ENCODE results near the gene OGT.
"Not testable (repeated sequence)": the region's sequence is repeated elsewhere in the genome, so short reads cannot be mapped to it uniquely, and the experiment has no call there.

The OGT gene

GRCh38 chrX:71558920-71559319 lies 26.0 kb downstream of the OGT start:
- H3K36me3 ChIP-seq (ENCODE audit: control insufficient read depth in 2 of 2, insufficient read depth in 1 of 2, low read length in 2 of 2) = peaks cover 69 to 88% of the 10 kb centered on the region in 2 experiments
- no peak for TF ChIP-seq ZNF549 (tag by site-specific recombination; IDR thresholded peaks at IDR 0.05)
- no peak for TF ChIP-seq ZNF830 (tag by site-specific recombination; IDR thresholded peaks at IDR 0.05; ENCODE audit: low read depth)
- no peak for TF ChIP-seq ZNF146 (tag by site-specific recombination; IDR thresholded peaks at IDR 0.05)
- TF ChIP-seq ZNF112 (tag by site-specific recombination; IDR thresholded peaks at IDR 0.05) = no peak
- no peak for TF ChIP-seq ZNF621 (tag by site-specific recombination; IDR thresholded peaks at IDR 0.05)
- TF ChIP-seq ZNF214 (tag by site-specific recombination; IDR thresholded peaks at IDR 0.05; ENCODE audit: borderline replicate concordance) = no peak
- no peak for TF ChIP-seq ZBTB49 (tag by site-specific recombination; IDR thresholded peaks at IDR 0.05; ENCODE audit: low read depth)
- TF ChIP-seq ZSCAN16 (tag by site-specific recombination; IDR thresholded peaks at IDR 0.05) = no peak
- no peak for TF ChIP-seq ZBTB48 (tag by site-specific recombination; IDR thresholded peaks at IDR 0.05)
- TF ChIP-seq ZNF2 (tag by site-specific recombination; IDR thresholded peaks at IDR 0.05) = no peak
- H3K4me3 ChIP-seq (ENCODE audit: low read depth, low read length) = no peak overlapping the region
- H3K27ac ChIP-seq (ENCODE audit: extremely low read depth, low read depth, low read length) = no peak overlapping the region
- CTCF ChIA-PET = interaction anchor here (0.7 kb wide), 2 partner anchors 17 to 60 kb away, joined by 3 to 4 read pairs; no protein-coding TSS in a partner anchor
- H3K4me1 ChIP-seq (ENCODE audit: control insufficient read depth, insufficient read depth, low read length) = no peaks in the 10 kb centered on the region
- POLR2A ChIA-PET = no interaction called here
- H3K9me3 ChIP-seq (ENCODE audit: control insufficient read depth, insufficient read depth, low read depth, low read length) = no peaks in the 10 kb centered on the region

- H3K27ac ChIP-seq (ENCODE audit: extremely low read depth, low read depth, low read length); H3K4me1 ChIP-seq (ENCODE audit: control insufficient read depth, insufficient read depth, low read length); H3K9me3 ChIP-seq (ENCODE audit: control insufficient read depth, insufficient read depth, low read depth, low read length); H3K4me3 ChIP-seq (ENCODE audit: low read depth, low read length); CTCF ChIA-PET; POLR2A ChIA-PET: not testable (repeated sequence)
- peaks cover 72 to 91% of the 10 kb centered on the region in 2 experiments for H3K36me3 ChIP-seq (ENCODE audit: control insufficient read depth in 2 of 2, insufficient read depth in 1 of 2, low read length in 2 of 2)
Measured at GRCh38 chrX:71559773-71560172, 26.9 kb downstream of the OGT start.

GRCh38 chrX:71563921-71564320 lies 31.0 kb downstream of the OGT start:
- peaks cover 53 to 92% of the 10 kb centered on the region in 2 experiments for H3K36me3 ChIP-seq (ENCODE audit: control insufficient read depth in 2 of 2, insufficient read depth in 1 of 2, low read length in 2 of 2)
- CTCF ChIA-PET = interaction anchor here (0.6 kb wide), 2 partner anchors 32 to 309 kb away, joined by 3 read pairs; no protein-coding TSS in a partner anchor
- H3K4me1 ChIP-seq (ENCODE audit: control insufficient read depth, insufficient read depth, low read length) = no peaks in the 10 kb centered on the region
- POLR2A ChIA-PET = interaction anchor here (0.7 kb wide), 1 partner anchor 15 kb away, joined by 4 read pairs; no protein-coding TSS in a partner anchor
- H3K9me3 ChIP-seq (ENCODE audit: control insufficient read depth, insufficient read depth, low read depth, low read length) = no peaks in the 10 kb centered on the region; the same call in 1 of the 2 replicates
- no peak for TF ChIP-seq ZNF529 (tag by site-specific recombination; IDR thresholded peaks at IDR 0.05; ENCODE audit: insufficient replicate concordance)
- no peak for TF ChIP-seq ZNF184 (tag by site-specific recombination; IDR thresholded peaks at IDR 0.05)
- no peak for TF ChIP-seq ZEB2 (tag by site-specific recombination; IDR thresholded peaks at IDR 0.05)
- no peak for TF ChIP-seq ZNF747 (tag by site-specific recombination; IDR thresholded peaks at IDR 0.05)
- no peak for TF ChIP-seq HOXD13 (CRISPR knock-in tag; IDR thresholded peaks at IDR 0.05; ENCODE audit: borderline replicate concordance)
- no peak for TF ChIP-seq ZNF223 (tag by site-specific recombination; IDR thresholded peaks at IDR 0.05)
- no peak for TF ChIP-seq ZNF23 (tag by site-specific recombination; IDR thresholded peaks at IDR 0.05; ENCODE audit: borderline replicate concordance)
- no peak for TF ChIP-seq ZNF692 (tag by site-specific recombination; IDR thresholded peaks at IDR 0.05)
- H3K27ac ChIP-seq (ENCODE audit: extremely low read depth, low read depth, low read length) = no peak overlapping the region
- no peak overlapping the region for H3K4me3 ChIP-seq (ENCODE audit: low read depth, low read length)

Data from HEK293 (cell line).